ENCODE results near the gene ITGB7. TPM values are rescaled to one million over a fixed set of nuclear protein-coding genes. Genes with fewer than 3 reads are reported as not detected.
"Not testable (repeated sequence)": the region's sequence is repeated elsewhere in the genome, so short reads cannot be mapped to it uniquely, and the experiment has no call there.

Gene ITGB7
- total RNA-seq, 1 donor from 2014 or later: not detected

DNA sequence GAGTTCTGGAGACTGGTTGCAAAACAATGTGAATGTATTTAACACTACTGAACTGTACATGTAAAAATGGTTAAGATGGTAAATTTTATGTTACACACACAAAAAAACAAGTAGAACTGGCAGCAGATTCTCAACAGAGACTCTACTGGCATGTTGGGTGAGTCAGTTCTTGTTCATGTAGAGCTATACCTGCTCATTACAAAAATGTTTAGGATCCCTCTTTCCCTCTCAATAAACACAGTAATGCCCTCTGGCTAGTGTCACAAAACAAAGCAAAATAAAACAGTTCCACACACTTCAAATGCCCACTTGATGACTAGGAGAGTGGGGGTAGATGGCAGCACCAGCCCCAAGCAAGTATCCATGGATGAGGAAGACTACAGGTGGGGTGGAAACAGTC is 40.2 kb downstream of the ITGB7 start:
- Mint-ChIP-seq H3K27me3 (ENCODE audit: unreplicated experiment) (peaks cover under 1% of the 10 kb centered on the region), H3K4me3 (ENCODE audit: unreplicated experiment) (no peak overlapping the region), H3K27ac (ENCODE audit: unreplicated experiment) (no peak overlapping the region), H3K36me3 (ENCODE audit: unreplicated experiment) (peaks cover 5% of the 10 kb centered on the region), H3K9me3 (ENCODE audit: unreplicated experiment) (no peaks in the 10 kb centered on the region), H3K4me1 (ENCODE audit: low read depth, unreplicated experiment) (no peaks in the 10 kb centered on the region)
- TF ChIP-seq, protein P1, sequence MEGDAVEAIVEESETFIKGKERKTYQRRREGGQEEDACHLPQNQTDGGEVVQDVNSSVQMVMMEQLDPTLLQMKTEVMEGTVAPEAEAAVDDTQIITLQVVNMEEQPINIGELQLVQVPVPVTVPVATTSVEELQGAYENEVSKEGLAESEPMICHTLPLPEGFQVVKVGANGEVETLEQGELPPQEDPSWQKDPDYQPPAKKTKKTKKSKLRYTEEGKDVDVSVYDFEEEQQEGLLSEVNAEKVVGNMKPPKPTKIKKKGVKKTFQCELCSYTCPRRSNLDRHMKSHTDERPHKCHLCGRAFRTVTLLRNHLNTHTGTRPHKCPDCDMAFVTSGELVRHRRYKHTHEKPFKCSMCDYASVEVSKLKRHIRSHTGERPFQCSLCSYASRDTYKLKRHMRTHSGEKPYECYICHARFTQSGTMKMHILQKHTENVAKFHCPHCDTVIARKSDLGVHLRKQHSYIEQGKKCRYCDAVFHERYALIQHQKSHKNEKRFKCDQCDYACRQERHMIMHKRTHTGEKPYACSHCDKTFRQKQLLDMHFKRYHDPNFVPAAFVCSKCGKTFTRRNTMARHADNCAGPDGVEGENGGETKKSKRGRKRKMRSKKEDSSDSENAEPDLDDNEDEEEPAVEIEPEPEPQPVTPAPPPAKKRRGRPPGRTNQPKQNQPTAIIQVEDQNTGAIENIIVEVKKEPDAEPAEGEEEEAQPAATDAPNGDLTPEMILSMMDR (IDR thresholded peaks at IDR 0.05; ENCODE audit: partially characterized antibody, unreplicated experiment): no peak
- no peak for DNase-seq

DNA sequence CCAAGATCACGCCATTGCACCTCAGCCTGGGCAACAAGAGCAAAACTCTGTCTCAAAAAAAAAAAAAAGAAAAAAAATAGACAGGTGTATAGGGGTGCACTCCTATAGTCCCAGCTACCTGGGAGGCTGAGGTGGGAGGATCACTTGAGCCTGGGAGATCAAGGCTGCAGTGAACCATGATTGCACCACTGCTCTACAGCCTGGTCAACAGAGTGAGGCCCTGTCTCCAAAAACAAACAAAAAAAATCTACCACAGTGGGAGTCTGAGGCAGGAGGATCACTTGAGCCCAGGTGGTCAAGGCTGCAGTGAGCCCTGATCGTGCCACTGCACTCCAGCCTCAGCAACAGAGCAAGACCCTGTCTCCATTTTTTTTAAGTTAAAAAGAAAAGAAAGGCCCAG is 44.0 kb downstream of the ITGB7 start:
- not testable (repeated sequence) for H3K27ac Mint-ChIP-seq (ENCODE audit: unreplicated experiment); H3K27me3 Mint-ChIP-seq (ENCODE audit: unreplicated experiment); H3K4me1 Mint-ChIP-seq (ENCODE audit: low read depth, unreplicated experiment)

DNA sequence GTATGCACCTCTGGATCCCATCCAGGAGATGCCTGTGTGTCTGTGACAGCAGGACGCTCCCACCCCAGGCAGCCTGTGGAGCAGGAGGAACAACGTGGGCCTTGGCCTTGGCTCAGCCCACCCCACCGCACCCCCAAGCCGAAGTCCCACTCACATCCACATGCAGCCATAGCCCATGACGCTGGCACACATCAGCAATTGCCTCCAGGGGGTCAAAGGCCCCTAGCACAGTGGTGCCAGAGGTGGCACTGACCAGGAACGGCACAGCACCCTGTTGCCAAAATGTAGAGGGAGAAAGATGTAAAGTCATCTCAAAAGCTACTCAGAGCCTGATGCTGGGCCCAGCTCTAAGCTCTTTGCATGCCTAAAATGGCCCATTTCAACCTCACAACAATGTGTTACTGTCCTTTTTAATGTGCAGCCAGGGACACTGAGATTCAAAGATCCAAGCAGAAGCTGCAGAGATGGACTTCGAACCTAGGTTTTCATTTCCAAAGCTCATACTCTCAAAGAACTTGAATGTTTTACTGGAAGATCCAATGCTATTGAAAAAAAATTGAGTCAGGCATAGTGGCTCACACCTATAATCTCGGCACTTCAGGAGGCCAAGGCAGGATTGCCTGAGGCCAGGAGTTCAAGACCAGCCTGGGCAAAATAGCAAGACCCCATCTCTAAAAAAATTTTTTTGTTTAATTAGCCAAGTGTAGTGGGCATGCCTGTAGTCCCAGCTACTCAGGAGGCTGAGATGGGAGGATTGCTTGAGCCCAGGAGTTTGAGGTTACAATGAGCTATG is 45.7 kb downstream of the ITGB7 start:
- no peaks in the 10 kb centered on the region for H3K36me3 Mint-ChIP-seq (ENCODE audit: unreplicated experiment)
- H3K27ac Mint-ChIP-seq (ENCODE audit: unreplicated experiment): no peak overlapping the region
- H3K4me3 Mint-ChIP-seq (ENCODE audit: unreplicated experiment): no peak overlapping the region
- DNase-seq: no peak
- no peaks in the 10 kb centered on the region for H3K9me3 Mint-ChIP-seq (ENCODE audit: unreplicated experiment)
- peaks cover 4% of the 10 kb centered on the region for H3K4me1 Mint-ChIP-seq (ENCODE audit: low read depth, unreplicated experiment)
- TF ChIP-seq, protein P1 (IDR thresholded peaks at IDR 0.05; ENCODE audit: partially characterized antibody, unreplicated experiment): no peak
- no peaks in the 10 kb centered on the region for H3K27me3 Mint-ChIP-seq (ENCODE audit: unreplicated experiment)

More for the DNA sequence above, 44.0 kb downstream of the ITGB7 start:
- not testable (repeated sequence) for H3K4me3 Mint-ChIP-seq (ENCODE audit: unreplicated experiment); H3K36me3 Mint-ChIP-seq (ENCODE audit: unreplicated experiment); DNase-seq; H3K9me3 Mint-ChIP-seq (ENCODE audit: unreplicated experiment)

DNA sequence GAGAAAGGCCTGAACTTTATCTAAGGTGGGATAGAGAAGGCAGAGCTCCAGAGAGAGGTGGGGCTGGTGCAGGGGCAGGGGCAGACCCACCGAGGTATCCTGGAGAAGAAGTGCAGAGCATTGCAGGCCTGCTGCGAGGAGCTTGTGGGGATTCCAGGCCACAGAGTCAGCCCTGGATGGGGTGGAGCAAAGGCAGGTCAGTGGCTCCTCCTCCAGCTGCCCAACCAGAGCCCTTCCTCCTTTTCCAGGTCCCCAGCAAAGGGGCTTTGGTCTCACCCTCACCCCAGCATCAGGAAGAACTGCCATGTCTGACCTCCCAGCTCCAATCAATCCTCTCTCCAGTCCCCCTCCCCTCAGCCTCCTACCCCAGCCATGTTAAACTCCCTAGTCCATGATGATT is 46.4 kb downstream of the ITGB7 start:
- peaks cover 4% of the 10 kb centered on the region for H3K4me1 Mint-ChIP-seq (ENCODE audit: low read depth, unreplicated experiment)
- DNase-seq: no peak
- no peak overlapping the region for H3K4me3 Mint-ChIP-seq (ENCODE audit: unreplicated experiment)
- H3K27ac Mint-ChIP-seq (ENCODE audit: unreplicated experiment): no peak overlapping the region
- H3K9me3 Mint-ChIP-seq (ENCODE audit: unreplicated experiment): no peaks in the 10 kb centered on the region
- no peaks in the 10 kb centered on the region for H3K27me3 Mint-ChIP-seq (ENCODE audit: unreplicated experiment)
- H3K36me3 Mint-ChIP-seq (ENCODE audit: unreplicated experiment): no peaks in the 10 kb centered on the region
- TF ChIP-seq, protein P1 (IDR thresholded peaks at IDR 0.05; ENCODE audit: partially characterized antibody, unreplicated experiment): no peak

DNA sequence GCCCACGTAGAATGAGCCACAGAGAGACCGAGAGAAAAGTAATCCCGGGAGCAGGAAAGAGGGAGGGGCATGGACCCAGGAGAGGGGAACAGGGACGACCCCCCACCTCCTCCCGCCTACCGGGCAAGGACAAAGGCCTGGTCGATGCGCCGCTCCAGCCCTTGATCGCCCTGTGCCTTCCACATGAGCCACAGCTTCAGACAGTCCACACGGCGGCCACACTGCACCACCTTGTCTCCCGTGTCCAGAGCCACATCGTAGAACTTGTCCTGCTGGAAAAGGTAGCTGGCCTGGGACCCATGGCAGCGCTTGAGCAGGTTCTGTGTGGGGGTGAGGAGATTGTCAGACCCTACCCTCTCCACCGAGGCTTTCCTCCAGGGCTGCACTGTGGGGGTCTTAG is 47.1 kb downstream of the ITGB7 start:
- no peak overlapping the region for H3K4me3 Mint-ChIP-seq (ENCODE audit: unreplicated experiment)
- no peaks in the 10 kb centered on the region for H3K36me3 Mint-ChIP-seq (ENCODE audit: unreplicated experiment)
- H3K4me1 Mint-ChIP-seq (ENCODE audit: low read depth, unreplicated experiment): peaks cover 4% of the 10 kb centered on the region
- TF ChIP-seq, protein P1 (IDR thresholded peaks at IDR 0.05; ENCODE audit: partially characterized antibody, unreplicated experiment): no peak
- no peak for DNase-seq
- H3K27ac Mint-ChIP-seq (ENCODE audit: unreplicated experiment): no peak overlapping the region
- no peaks in the 10 kb centered on the region for H3K9me3 Mint-ChIP-seq (ENCODE audit: unreplicated experiment)
- H3K27me3 Mint-ChIP-seq (ENCODE audit: unreplicated experiment): no peaks in the 10 kb centered on the region
